ENCODE results near the gene TIAM1.
A peak's percentile ranks its signal among the peaks of the same experiment; 100 is the strongest.

Gene TIAM1

GRCh38 chr21:31343680-31344480, at the start of gene TIAM1:
TSS of gene TIAM1 (minus strand) at chr21:31344261. CDS start at chr21:31266972, 77,289 bp downstream.
- H3K36me3 ChIP-seq (ENCODE audit: control insufficient read depth in 5 of 5, insufficient read depth in 5 of 5, low read length in 5 of 5): no peaks in the 10 kb centered on the region
- no peaks in the 10 kb centered on the region for H3K9me3 ChIP-seq (ENCODE audit: control insufficient read depth in 5 of 5, low read length in 5 of 5)
- peak within 1 kb of the TSS in 1 of 5 donors; percentile 39 for H3K9ac ChIP-seq (ENCODE audit: low read length in 5 of 5)
- peaks cover 8 to 21% (median 13%) of the 10 kb centered on the region in 5 donors for H3K27me3 ChIP-seq (ENCODE audit: control insufficient read depth in 5 of 5, insufficient read depth in 4 of 5, low read length in 5 of 5)
- H3K4me3 ChIP-seq (ENCODE audit: low read depth in 1 of 5, low read length in 5 of 5): peak within 1 kb of the TSS; percentile 49 to 64 (median 55)
- H3K27ac ChIP-seq (ENCODE audit: low read depth, low read length): no peak within 1 kb of the TSS
- peaks cover 0 to 20% (median 10%) of the 10 kb centered on the region in 5 donors for H3K4me1 ChIP-seq (ENCODE audit: control insufficient read depth in 5 of 5, insufficient read depth in 5 of 5, low read length in 5 of 5)

- Histone ChIP-seq H3K36me3 (ENCODE audit: control insufficient read depth in 5 of 5, insufficient read depth in 5 of 5, low read length in 5 of 5) (no peaks in the 10 kb centered on the region), H3K4me3 (ENCODE audit: low read depth in 1 of 5, low read length in 5 of 5) (no peak overlapping the region), H3K27me3 (ENCODE audit: control insufficient read depth in 5 of 5, insufficient read depth in 4 of 5, low read length in 5 of 5) (peaks cover 0 to 3% (median 0%) of the 10 kb centered on the region in 5 donors), H3K9me3 (ENCODE audit: control insufficient read depth in 5 of 5, low read length in 5 of 5) (no peaks in the 10 kb centered on the region), H3K9ac (ENCODE audit: low read length in 5 of 5) (no peak overlapping the region), H3K4me1 (ENCODE audit: control insufficient read depth in 5 of 5, insufficient read depth in 5 of 5, low read length in 5 of 5) (no peaks in the 10 kb centered on the region), H3K27ac (ENCODE audit: low read depth, low read length) (no peak overlapping the region)
Measured at GRCh38 chr21:31387560-31388186, 43.6 kb upstream of the TIAM1 start.

GRCh38 chr21:31386006-31386405, 41.9 kb upstream of the TIAM1 start:
- Histone ChIP-seq H3K4me1 (ENCODE audit: control insufficient read depth in 5 of 5, insufficient read depth in 5 of 5, low read length in 5 of 5) (no peaks in the 10 kb centered on the region), H3K9ac (ENCODE audit: low read length in 5 of 5) (no peak overlapping the region), H3K36me3 (ENCODE audit: control insufficient read depth in 5 of 5, insufficient read depth in 5 of 5, low read length in 5 of 5) (no peaks in the 10 kb centered on the region), H3K27me3 (ENCODE audit: control insufficient read depth in 5 of 5, insufficient read depth in 4 of 5, low read length in 5 of 5) (peaks cover 0 to 3% (median 0%) of the 10 kb centered on the region in 5 donors), H3K9me3 (ENCODE audit: control insufficient read depth in 5 of 5, low read length in 5 of 5) (no peaks in the 10 kb centered on the region), H3K27ac (ENCODE audit: low read depth, low read length) (no peak overlapping the region), H3K4me3 (ENCODE audit: low read depth in 1 of 5, low read length in 5 of 5) (no peak overlapping the region)

GRCh38 chr21:31383770-31384169, 39.7 kb upstream of the TIAM1 start:
- Histone ChIP-seq H3K4me1 (ENCODE audit: control insufficient read depth in 5 of 5, insufficient read depth in 5 of 5, low read length in 5 of 5) (no peaks in the 10 kb centered on the region), H3K9ac (ENCODE audit: low read length in 5 of 5) (no peak overlapping the region), H3K27ac (ENCODE audit: low read depth, low read length) (no peak overlapping the region), H3K27me3 (ENCODE audit: control insufficient read depth in 5 of 5, insufficient read depth in 4 of 5, low read length in 5 of 5) (peaks cover 0 to 3% (median 0%) of the 10 kb centered on the region in 5 donors), H3K4me3 (ENCODE audit: low read depth in 1 of 5, low read length in 5 of 5) (no peak overlapping the region), H3K9me3 (ENCODE audit: control insufficient read depth in 5 of 5, low read length in 5 of 5) (no peaks in the 10 kb centered on the region), H3K36me3 (ENCODE audit: control insufficient read depth in 5 of 5, insufficient read depth in 5 of 5, low read length in 5 of 5) (no peaks in the 10 kb centered on the region)

GRCh38 chr21:31382060-31382459, 38.0 kb upstream of the TIAM1 start:
- no peaks in the 10 kb centered on the region for H3K4me1 ChIP-seq (ENCODE audit: control insufficient read depth in 5 of 5, insufficient read depth in 5 of 5, low read length in 5 of 5)
- H3K4me3 ChIP-seq (ENCODE audit: low read depth in 1 of 5, low read length in 5 of 5): no peak overlapping the region
- no peaks in the 10 kb centered on the region for H3K36me3 ChIP-seq (ENCODE audit: control insufficient read depth in 5 of 5, insufficient read depth in 5 of 5, low read length in 5 of 5)
- H3K9me3 ChIP-seq (ENCODE audit: control insufficient read depth in 5 of 5, low read length in 5 of 5): no peaks in the 10 kb centered on the region
- no peak overlapping the region for H3K9ac ChIP-seq (ENCODE audit: low read length in 5 of 5)
- H3K27me3 ChIP-seq (ENCODE audit: control insufficient read depth in 5 of 5, insufficient read depth in 4 of 5, low read length in 5 of 5): peaks cover 0 to 3% (median 0%) of the 10 kb centered on the region in 5 donors
- H3K27ac ChIP-seq (ENCODE audit: low read depth, low read length): no peak overlapping the region

- Histone ChIP-seq H3K36me3 (ENCODE audit: control insufficient read depth in 5 of 5, insufficient read depth in 5 of 5, low read length in 5 of 5) (no peaks in the 10 kb centered on the region), H3K27me3 (ENCODE audit: control insufficient read depth in 5 of 5, insufficient read depth in 4 of 5, low read length in 5 of 5) (no peaks in the 10 kb centered on the region), H3K4me1 (ENCODE audit: control insufficient read depth in 5 of 5, insufficient read depth in 5 of 5, low read length in 5 of 5) (no peaks in the 10 kb centered on the region), H3K4me3 (ENCODE audit: low read depth in 1 of 5, low read length in 5 of 5) (no peak overlapping the region), H3K27ac (ENCODE audit: low read depth, low read length) (no peak overlapping the region), H3K9me3 (ENCODE audit: control insufficient read depth in 5 of 5, low read length in 5 of 5) (no peaks in the 10 kb centered on the region), H3K9ac (ENCODE audit: low read length in 5 of 5) (no peak overlapping the region)
Measured at GRCh38 chr21:31376301-31376700, 32.2 kb upstream of the TIAM1 start.

GRCh38 chr21:31374395-31374794, 30.3 kb upstream of the TIAM1 start:
- Histone ChIP-seq H3K9ac (ENCODE audit: low read length in 5 of 5) (no peak overlapping the region), H3K4me3 (ENCODE audit: low read depth in 1 of 5, low read length in 5 of 5) (no peak overlapping the region), H3K4me1 (ENCODE audit: control insufficient read depth in 5 of 5, insufficient read depth in 5 of 5, low read length in 5 of 5) (no peaks in the 10 kb centered on the region), H3K36me3 (ENCODE audit: control insufficient read depth in 5 of 5, insufficient read depth in 5 of 5, low read length in 5 of 5) (no peaks in the 10 kb centered on the region), H3K27me3 (ENCODE audit: control insufficient read depth in 5 of 5, insufficient read depth in 4 of 5, low read length in 5 of 5) (no peaks in the 10 kb centered on the region), H3K9me3 (ENCODE audit: control insufficient read depth in 5 of 5, low read length in 5 of 5) (no peaks in the 10 kb centered on the region), H3K27ac (ENCODE audit: low read depth, low read length) (no peak overlapping the region)

GRCh38 chr21:31372471-31372765, 28.4 kb upstream of the TIAM1 start:
- Histone ChIP-seq H3K27ac (ENCODE audit: low read depth, low read length) (no peak overlapping the region), H3K36me3 (ENCODE audit: control insufficient read depth in 5 of 5, insufficient read depth in 5 of 5, low read length in 5 of 5) (no peaks in the 10 kb centered on the region), H3K4me3 (ENCODE audit: low read depth in 1 of 5, low read length in 5 of 5) (no peak overlapping the region), H3K9me3 (ENCODE audit: control insufficient read depth in 5 of 5, low read length in 5 of 5) (no peaks in the 10 kb centered on the region), H3K27me3 (ENCODE audit: control insufficient read depth in 5 of 5, insufficient read depth in 4 of 5, low read length in 5 of 5) (no peaks in the 10 kb centered on the region), H3K9ac (ENCODE audit: low read length in 5 of 5) (no peak overlapping the region), H3K4me1 (ENCODE audit: control insufficient read depth in 5 of 5, insufficient read depth in 5 of 5, low read length in 5 of 5) (no peaks in the 10 kb centered on the region)

GRCh38 chr21:31371715-31372470, 27.8 kb upstream of the TIAM1 start:
- no peak overlapping the region for H3K4me3 ChIP-seq (ENCODE audit: low read depth in 1 of 5, low read length in 5 of 5)
- no peak overlapping the region for H3K27ac ChIP-seq (ENCODE audit: low read depth, low read length)
- H3K36me3 ChIP-seq (ENCODE audit: control insufficient read depth in 5 of 5, insufficient read depth in 5 of 5, low read length in 5 of 5): no peaks in the 10 kb centered on the region
- no peaks in the 10 kb centered on the region for H3K27me3 ChIP-seq (ENCODE audit: control insufficient read depth in 5 of 5, insufficient read depth in 4 of 5, low read length in 5 of 5)
- no peak overlapping the region for H3K9ac ChIP-seq (ENCODE audit: low read length in 5 of 5)
- no peaks in the 10 kb centered on the region for H3K9me3 ChIP-seq (ENCODE audit: control insufficient read depth in 5 of 5, low read length in 5 of 5)
- H3K4me1 ChIP-seq (ENCODE audit: control insufficient read depth in 5 of 5, insufficient read depth in 5 of 5, low read length in 5 of 5): no peaks in the 10 kb centered on the region
